GM13977 (cell line): Measurements from ENCODE around the gene DNAH17.

ENCODE experiments used
- DNase-seq: peaks from one replicate; pipeline ENCODE4 v3.0.0; 2012; ENCODE audit warnings: low spot score
- in situ Hi-C: fragments of 300-500 bp; cut with MboI; formaldehyde crosslinking; loops from one replicate; pipeline ENCODE4 v1.12.0; 2022; ENCODE audit warnings: low sequenced_read_pairs, low pct_unique_long_range_greater_than_20kb, mixed read lengths, inconsistent platforms; ENCODE audit not compliant: unreplicated experiment
- TF ChIP-seq, protein P1 (sequence below): IDR thresholded peaks from 2 replicates; pipeline ENCODE4 v1.5.1; 2012; ENCODE audit warnings: mild to moderate bottlenecking, control low read depth; ENCODE audit not compliant: insufficient read depth; ENCODE audit errors: extremely low read depth, missing control alignments

DNAH17 gene

DNA sequence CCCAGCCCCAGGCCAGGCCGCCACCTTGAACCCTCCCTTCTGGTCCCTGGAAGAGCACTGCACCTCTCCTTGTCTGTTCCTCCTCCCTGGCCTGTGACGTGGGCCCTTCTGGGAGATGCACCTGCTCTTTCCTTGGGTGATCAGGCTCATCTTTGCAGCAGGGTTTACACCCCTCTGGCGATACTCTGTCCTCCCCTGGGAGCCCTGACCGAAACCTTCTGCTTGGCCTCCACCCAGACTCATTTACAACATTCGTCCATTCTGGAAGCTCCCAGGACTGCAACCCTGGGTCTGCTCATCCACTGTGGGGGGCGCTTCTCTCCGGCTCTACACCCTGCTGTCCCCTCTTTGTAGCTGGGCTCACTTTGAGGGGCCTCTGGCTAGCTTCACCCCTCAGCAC is 125.4 kb downstream of the DNAH17 start:
- in situ Hi-C loops, result no loop called here
- no peak for DNase-seq
- TF ChIP-seq, protein P1, sequence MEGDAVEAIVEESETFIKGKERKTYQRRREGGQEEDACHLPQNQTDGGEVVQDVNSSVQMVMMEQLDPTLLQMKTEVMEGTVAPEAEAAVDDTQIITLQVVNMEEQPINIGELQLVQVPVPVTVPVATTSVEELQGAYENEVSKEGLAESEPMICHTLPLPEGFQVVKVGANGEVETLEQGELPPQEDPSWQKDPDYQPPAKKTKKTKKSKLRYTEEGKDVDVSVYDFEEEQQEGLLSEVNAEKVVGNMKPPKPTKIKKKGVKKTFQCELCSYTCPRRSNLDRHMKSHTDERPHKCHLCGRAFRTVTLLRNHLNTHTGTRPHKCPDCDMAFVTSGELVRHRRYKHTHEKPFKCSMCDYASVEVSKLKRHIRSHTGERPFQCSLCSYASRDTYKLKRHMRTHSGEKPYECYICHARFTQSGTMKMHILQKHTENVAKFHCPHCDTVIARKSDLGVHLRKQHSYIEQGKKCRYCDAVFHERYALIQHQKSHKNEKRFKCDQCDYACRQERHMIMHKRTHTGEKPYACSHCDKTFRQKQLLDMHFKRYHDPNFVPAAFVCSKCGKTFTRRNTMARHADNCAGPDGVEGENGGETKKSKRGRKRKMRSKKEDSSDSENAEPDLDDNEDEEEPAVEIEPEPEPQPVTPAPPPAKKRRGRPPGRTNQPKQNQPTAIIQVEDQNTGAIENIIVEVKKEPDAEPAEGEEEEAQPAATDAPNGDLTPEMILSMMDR, result no peak

DNA sequence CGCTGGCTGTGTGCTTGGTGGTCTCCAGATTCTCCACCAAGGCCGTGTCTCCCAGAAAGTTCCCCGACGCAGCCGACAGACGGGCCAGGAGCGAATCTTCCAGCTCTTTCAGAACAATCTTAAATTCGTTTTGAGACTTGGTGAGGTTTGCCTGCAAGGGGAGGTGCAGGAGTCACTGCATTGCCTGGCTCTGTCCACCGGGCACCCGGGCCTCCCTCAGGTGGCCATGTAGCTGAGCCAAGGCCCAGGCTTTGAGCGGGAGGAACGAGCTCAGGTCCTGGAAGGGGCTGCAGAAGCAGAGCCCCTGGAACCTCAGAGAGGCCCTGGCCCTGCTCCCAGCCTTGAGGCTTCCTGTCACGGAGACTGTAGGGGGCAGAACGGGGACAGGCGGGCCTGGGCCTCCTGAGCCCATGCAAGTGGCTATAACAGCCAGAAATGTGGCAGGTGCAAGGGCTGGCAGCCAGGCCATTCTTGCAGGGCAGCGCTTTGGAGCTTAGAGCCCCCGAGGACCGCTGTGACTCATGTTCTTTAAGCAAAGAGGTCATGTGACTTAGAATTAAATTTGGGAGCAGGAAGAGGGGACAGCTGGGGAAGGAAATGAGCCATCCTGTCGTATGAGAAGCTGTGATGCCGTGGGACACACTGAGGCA is 126.4 kb downstream of the DNAH17 start:
- in situ Hi-C loops, result no loop called here
- DNase-seq, result no peak
- TF ChIP-seq, protein P1, result no peak

DNA sequence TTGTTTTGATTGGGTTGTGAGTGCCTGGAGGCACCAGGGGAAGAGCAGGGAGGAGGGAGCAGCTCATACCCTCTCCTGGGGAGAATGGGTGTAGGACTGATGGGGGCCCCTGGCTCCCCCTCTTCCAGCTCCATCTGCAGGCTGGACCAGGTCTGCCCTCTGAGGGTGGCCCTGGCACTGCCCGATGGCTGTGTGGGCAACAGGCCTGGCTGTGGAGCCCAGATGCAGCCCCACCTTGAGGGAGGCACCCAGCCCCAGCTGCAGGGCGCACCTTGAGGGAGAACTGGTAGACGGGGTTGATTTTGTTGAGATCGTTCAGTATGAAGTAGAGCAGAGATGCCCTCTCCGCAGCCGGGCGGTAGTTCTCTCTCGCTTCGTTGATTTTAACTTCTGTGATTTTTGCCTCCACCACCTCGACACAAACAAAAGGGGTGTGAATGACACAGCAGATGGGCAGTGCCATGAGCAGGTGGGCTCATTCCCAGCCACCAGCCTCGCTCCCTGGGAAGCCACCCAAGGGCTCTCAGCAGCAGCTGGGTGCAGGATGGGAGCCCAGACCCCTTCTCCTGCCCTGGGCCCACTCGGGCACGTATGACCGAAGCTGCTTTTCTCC is 127.1 kb downstream of the DNAH17 start:
- in situ Hi-C loops, result no loop called here
- TF ChIP-seq, protein P1, result no peak
- DNase-seq, result no peak

DNA sequence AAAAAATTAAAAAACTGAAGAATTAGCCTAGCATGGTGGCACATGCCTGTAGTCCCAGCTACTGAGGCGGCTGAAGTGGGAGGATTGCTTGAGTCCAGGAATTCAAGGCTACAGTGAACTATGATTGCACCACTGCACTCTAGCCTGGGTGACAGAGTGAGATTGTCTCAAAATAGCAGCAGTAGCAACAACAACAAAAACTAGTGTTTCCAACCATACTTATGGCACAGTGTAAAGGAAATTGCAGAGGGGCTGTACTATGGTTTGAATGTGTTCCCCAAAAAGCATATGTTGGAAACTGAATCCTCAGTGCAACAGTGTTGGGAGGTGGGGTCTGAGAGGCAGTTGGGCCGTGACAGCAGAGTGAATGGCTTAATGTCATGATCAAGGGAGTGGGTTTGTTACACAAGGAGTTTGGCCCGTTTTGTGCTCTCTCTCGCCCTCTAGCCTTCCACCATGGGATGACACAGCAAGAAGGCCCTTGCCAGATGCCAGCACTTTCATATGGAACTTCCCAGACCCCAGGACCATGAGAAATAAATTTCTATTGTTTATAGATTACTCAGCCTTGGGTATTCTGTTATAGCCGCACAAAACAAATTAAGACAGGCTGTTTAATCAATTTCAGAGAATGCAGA is 128.7 kb downstream of the DNAH17 start:
- in situ Hi-C loops, result no loop called here
- no peak for DNase-seq

DNA sequence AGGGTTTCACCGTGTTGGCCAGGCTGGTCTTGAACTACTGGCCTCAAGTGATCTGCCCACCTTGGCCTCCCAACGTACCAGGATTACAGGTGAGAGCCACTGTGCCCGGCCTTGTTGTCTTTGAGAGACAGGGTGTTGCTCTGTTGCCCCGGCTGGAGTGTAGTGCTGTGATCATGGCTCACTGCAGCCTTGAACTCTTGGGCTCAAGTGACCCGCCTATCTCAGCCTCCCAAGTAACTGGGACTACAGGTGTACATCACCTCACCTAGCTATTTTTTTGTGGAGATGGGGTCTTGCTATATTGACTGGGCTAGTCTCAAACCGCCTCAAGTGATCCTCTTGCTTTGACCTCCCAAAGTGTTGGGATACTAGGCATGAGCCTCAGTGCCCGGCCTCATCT is 130.4 kb downstream of the DNAH17 start:
- DNase-seq, result no peak
- in situ Hi-C loops, result no loop called here
- TF ChIP-seq, protein P1, result no peak

More for the DNA sequence above, 128.7 kb downstream of the DNAH17 start:
- TF ChIP-seq, protein P1, result peak; percentile 44

DNA sequence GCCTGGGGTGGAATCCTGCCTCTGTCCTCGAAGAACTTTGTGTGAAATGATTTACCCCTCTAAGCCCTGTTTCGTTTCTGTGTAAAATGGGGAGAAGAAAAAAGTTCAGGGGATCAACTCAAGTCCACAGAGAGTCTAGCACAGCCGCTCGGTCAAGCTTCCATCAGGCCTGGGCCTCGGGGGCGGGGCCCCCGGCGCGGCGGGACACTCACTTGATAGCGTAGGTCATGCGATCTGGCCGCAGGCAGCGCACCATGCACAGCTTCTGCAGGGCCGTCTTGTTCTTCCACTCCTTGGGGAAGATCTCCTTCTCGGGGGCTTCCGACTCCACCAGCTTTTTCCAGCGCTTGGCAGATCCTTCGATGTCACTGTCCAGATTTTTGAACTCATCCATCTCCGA is 132.8 kb downstream of the DNAH17 start:
- DNase-seq, result no peak
- in situ Hi-C loops, result no loop called here
- TF ChIP-seq, protein P1, result no peak
